GM10248 (cell line): ENCODE measurements around the gene TELO2.

Experiments used
- CTCF ChIA-PET: fragments of 300-600 bp; sonication (Branson Sonifier 250); formaldehyde crosslinking; extraction: SDS; loops from one replicate; lab custom pipeline; 2021; ENCODE audit warnings: antibody characterized with exemption; lab: Yijun Ruan, JAX
- POLR2A ChIA-PET: fragments of 350-650 bp; sonication (Branson Sonifier 250); formaldehyde crosslinking; extraction: SDS; loops from one replicate; lab custom pipeline; 2020; ENCODE audit warnings: antibody characterized with exemption; lab: Yijun Ruan, JAX
- DNase-seq: peaks from one replicate; pipeline ENCODE4 v3.0.0; 2012; ENCODE audit errors: extremely low spot score
- TF ChIP-seq, protein P1 (sequence below): IDR thresholded peaks from 2 replicates; pipeline ENCODE4 v1.5.1; 2012; ENCODE audit warnings: mild to moderate bottlenecking, low read depth; ENCODE audit errors: extremely low read depth, missing control alignments, control extremely low read depth

The TELO2 gene

GRCh38 chr16:1502092-1503004 lies 9.2 kb downstream of the TELO2 start:
- ChIA-PET POLR2A (no interaction called here), CTCF (no interaction called here)
- DNase-seq = no peak
- TF ChIP-seq, protein P1, sequence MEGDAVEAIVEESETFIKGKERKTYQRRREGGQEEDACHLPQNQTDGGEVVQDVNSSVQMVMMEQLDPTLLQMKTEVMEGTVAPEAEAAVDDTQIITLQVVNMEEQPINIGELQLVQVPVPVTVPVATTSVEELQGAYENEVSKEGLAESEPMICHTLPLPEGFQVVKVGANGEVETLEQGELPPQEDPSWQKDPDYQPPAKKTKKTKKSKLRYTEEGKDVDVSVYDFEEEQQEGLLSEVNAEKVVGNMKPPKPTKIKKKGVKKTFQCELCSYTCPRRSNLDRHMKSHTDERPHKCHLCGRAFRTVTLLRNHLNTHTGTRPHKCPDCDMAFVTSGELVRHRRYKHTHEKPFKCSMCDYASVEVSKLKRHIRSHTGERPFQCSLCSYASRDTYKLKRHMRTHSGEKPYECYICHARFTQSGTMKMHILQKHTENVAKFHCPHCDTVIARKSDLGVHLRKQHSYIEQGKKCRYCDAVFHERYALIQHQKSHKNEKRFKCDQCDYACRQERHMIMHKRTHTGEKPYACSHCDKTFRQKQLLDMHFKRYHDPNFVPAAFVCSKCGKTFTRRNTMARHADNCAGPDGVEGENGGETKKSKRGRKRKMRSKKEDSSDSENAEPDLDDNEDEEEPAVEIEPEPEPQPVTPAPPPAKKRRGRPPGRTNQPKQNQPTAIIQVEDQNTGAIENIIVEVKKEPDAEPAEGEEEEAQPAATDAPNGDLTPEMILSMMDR = no peak

- DNase-seq = no peak
- ChIA-PET POLR2A (no interaction called here), CTCF (no interaction called here)
- TF ChIP-seq, protein P1 = no peak
Observed at GRCh38 chr16:1503110-1503955, 10.2 kb downstream of the TELO2 start.

DNA sequence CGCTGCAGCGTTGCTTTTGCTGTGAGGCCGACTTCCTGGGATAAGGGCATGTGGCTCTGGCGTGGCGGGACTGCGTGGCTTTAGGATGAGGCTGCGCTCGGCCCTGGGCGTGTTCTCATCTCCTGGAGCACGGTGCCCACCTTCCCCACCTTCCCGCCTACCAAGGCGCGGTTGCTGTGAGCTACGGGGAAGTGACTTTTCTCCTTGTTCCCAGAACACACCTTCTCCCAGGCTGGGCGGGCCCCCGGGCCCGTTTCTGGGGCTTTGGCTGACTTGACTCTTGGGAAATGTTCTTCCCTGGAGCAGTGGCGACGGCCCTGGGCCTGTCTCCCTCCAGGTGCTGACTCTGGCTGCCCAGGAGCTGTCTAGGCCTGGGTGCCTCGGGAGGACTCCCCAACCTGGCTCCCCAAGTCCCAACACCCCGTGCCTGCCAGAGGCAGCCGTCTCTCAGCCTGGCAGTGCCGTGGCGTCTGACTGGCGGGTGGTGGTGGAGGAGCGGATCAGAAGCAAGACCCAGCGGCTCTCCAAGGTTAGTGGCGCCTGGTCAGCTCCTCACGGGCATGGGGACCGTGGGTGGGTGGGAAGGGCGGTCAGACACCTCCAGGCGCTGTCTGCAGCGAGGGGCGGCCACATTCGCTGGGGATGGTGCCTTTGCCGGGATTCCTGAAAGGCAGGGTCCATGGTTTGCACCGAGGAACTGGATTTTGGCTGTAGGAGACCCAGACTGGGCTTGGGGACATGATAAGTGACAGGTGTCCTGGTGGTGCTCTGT lies 12.1 kb downstream of the TELO2 start:
- CTCF ChIA-PET = no interaction called here
- DNase-seq = no peak
- TF ChIP-seq, protein P1 = no peak
- POLR2A ChIA-PET = no interaction called here

DNA sequence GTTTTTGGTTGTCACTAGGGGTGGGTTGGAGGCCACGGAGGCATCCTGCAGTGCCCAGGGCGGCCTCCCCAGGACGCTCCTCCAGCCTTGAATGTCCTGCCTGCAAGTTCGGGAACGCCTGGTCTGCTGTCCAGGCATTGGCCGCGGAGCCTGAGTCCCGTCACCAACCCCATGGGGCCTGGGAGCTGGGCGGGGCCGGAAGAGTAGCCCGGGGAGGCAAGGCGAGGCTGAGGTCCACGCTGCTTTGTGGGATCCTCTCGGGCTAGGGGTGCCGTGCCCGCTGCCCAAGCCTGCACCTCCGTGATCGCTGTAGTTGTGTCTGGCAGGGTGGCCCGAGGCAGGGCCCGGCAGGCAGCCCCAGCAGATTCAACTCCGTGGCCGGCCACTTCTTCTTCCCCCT lies 12.8 kb downstream of the TELO2 start:
- DNase-seq = no peak
- ChIA-PET CTCF (no interaction called here), POLR2A (no interaction called here)
- TF ChIP-seq, protein P1 = no peak

DNA sequence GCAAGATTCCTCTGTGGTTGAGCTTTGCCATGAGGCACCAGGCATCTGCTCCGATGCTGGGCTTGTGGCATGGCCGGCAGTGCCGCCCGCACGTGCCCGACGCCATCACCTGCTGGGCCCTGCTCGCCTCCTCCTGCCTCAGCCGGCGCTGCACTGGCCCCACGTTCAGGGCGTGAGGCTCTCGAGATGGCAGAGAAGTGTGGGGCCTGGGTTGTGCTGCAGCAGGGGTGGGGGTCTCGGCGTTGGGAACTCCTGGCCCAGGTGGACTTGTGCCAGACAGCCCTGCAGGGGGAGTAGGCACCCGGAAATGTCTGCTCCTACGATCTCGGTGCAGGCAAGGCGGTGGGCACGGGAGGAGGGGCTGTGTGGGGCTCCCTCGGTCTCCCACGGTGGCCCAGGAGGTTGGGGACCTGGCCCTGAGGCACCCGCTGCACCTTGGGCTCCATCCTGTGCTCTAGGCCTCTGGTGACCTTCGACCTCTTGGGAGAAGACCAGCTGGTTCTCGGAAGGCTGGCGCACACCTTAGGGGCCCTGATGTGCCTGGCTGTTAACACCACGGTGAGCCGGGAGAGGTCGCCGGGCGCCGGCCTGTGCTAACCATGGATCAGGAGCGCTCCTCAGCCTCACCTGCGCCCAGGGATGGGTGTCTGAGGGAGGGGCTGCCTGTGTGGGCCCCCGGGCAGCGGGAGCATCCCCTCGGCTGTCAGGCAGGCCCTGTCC lies 13.5 kb downstream of the TELO2 start:
- ChIA-PET POLR2A (no interaction called here), CTCF (no interaction called here)
- TF ChIP-seq, protein P1 = no peak
- no peak for DNase-seq
